WTC11 (cell line): ENCODE results near the gene TMEM266. TPM values are rescaled to one million over a fixed set of nuclear protein-coding genes. Genes with fewer than 3 reads are reported as not detected.

Experiments
- ATAC-seq: fragments of 200-7000 bp; cut with Tn5 transposase; 2 replicates; pipeline ENCODE4 v1.10.0; 2021; ENCODE audit warnings: mild to moderate bottlenecking, moderate library complexity
- CTCF ChIA-PET: fragments of 300-600 bp; sonication (Branson Sonifier 250); formaldehyde crosslinking; loops from one replicate; lab custom pipeline; 2021; ENCODE audit warnings: antibody characterized with exemption; lab: Charles Lee
- POLR2A ChIA-PET: fragments of 350-600 bp; sonication (Branson Sonifier 250); formaldehyde crosslinking; loops from one replicate; lab custom pipeline; 2021; ENCODE audit warnings: antibody characterized with exemption; lab: Charles Lee
- DNase-seq: peaks from one replicate; pipeline ENCODE4 v3.0.0; 2021; ENCODE audit warnings: low spot score
- H3K27ac Mint-ChIP-seq: 2 replicates; pipeline ENCODE4 v1.8.0; 2021; ENCODE audit warnings: mixed read lengths
- H3K27me3 Mint-ChIP-seq: 2 replicates; pipeline ENCODE4 v1.8.0; 2021; ENCODE audit warnings: low read depth, mild to moderate bottlenecking, moderate library complexity, mixed read lengths
- H3K36me3 Mint-ChIP-seq: 2 replicates; pipeline ENCODE4 v1.8.0; 2021; ENCODE audit warnings: mixed read lengths
- H3K4me1 Mint-ChIP-seq: 2 replicates; pipeline ENCODE4 v1.8.0; 2022; ENCODE audit warnings: mixed read lengths
- H3K4me3 Mint-ChIP-seq: 2 replicates; pipeline ENCODE4 v1.8.0; 2021; ENCODE audit warnings: mild to moderate bottlenecking, moderate library complexity, mixed read lengths
- H3K9me3 Mint-ChIP-seq: 2 replicates; pipeline ENCODE4 v1.8.0; 2021; ENCODE audit warnings: mixed read lengths
- AFF4 ChIP-seq: sonication (generic); formaldehyde crosslinking; IDR thresholded peaks from 2 replicates; pipeline ENCODE4 v1.8.1; 2023; ENCODE audit warnings: mild to moderate bottlenecking, missing genetic modification reagents, borderline replicate concordance
- ERG ChIP-seq: fragments of 250-450 bp; sonication (Bioruptor Pico); IDR thresholded peaks from 2 replicates; pipeline ENCODE4 v1.8.0; 2021; ENCODE audit warnings: mild to moderate bottlenecking
- ETV6 ChIP-seq: sonication (generic); formaldehyde crosslinking; IDR thresholded peaks from 2 replicates; pipeline ENCODE4 v1.8.1; 2022; ENCODE audit warnings: mild to moderate bottlenecking, missing genetic modification reagents
- GRHL2 ChIP-seq: fragments of 250-450 bp; sonication (Bioruptor Pico); IDR thresholded peaks from 2 replicates; pipeline ENCODE4 v1.8.0; 2022; ENCODE audit warnings: mild to moderate bottlenecking, moderate library complexity; ENCODE audit not compliant: insufficient replicate concordance, severe bottlenecking
- HMGA2 ChIP-seq: fragments of 250-450 bp; sonication (Bioruptor Pico); IDR thresholded peaks from 2 replicates; pipeline ENCODE4 v1.4.0; 2021; ENCODE audit warnings: mild to moderate bottlenecking, moderate library complexity
- HMGXB4 ChIP-seq: sonication (generic); formaldehyde crosslinking; IDR thresholded peaks from 2 replicates; pipeline ENCODE4 v1.8.1; 2023; ENCODE audit warnings: mild to moderate bottlenecking, moderate library complexity, missing genetic modification reagents
- MLX ChIP-seq: sonication (generic); formaldehyde crosslinking; IDR thresholded peaks from 2 replicates; pipeline ENCODE4 v1.8.1; 2023; ENCODE audit warnings: mild to moderate bottlenecking, missing genetic modification reagents, moderate library complexity
- MXD4 ChIP-seq: fragments of 250-450 bp; sonication (Bioruptor Pico); IDR thresholded peaks from 2 replicates; pipeline ENCODE4 v1.8.0; 2021; ENCODE audit warnings: mild to moderate bottlenecking, moderate library complexity, borderline replicate concordance
- OVOL2 ChIP-seq: fragments of 250-450 bp; sonication (Bioruptor Pico); IDR thresholded peaks from 2 replicates; pipeline ENCODE4 v1.9.0; 2021; ENCODE audit warnings: mild to moderate bottlenecking, borderline replicate concordance
- STAT6 ChIP-seq: sonication (generic); formaldehyde crosslinking; conservative IDR thresholded peaks from 2 replicates; pipeline ENCODE4 v1.8.1; 2023; ENCODE audit warnings: mild to moderate bottlenecking, low read depth, missing genetic modification reagents, moderate library complexity
- TEAD1 ChIP-seq: sonication (generic); formaldehyde crosslinking; IDR thresholded peaks from 2 replicates; pipeline ENCODE4 v1.8.0; 2022; ENCODE audit warnings: mild to moderate bottlenecking, missing genetic modification reagents
- ZBTB21 ChIP-seq: sonication (generic); formaldehyde crosslinking; IDR thresholded peaks from 2 replicates; pipeline ENCODE4 v1.8.1; 2023; ENCODE audit warnings: mild to moderate bottlenecking, missing genetic modification reagents, borderline replicate concordance
- ZBTB43 ChIP-seq: sonication (generic); formaldehyde crosslinking; IDR thresholded peaks from 2 replicates; pipeline ENCODE4 v1.8.1; 2023; ENCODE audit warnings: mild to moderate bottlenecking, missing genetic modification reagents
- ZNF121 ChIP-seq: sonication (generic); formaldehyde crosslinking; IDR thresholded peaks from 2 replicates; pipeline ENCODE4 v1.8.0; 2023; ENCODE audit warnings: missing genetic modification reagents
- ZNF138 ChIP-seq: sonication (generic); formaldehyde crosslinking; conservative IDR thresholded peaks from 2 replicates; pipeline ENCODE4 v1.8.1; 2022; ENCODE audit warnings: mild to moderate bottlenecking, moderate library complexity, missing genetic modification reagents
- ZNF317 ChIP-seq: sonication (generic); formaldehyde crosslinking; IDR thresholded peaks from 2 replicates; pipeline ENCODE4 v1.8.1; 2023; ENCODE audit warnings: low read depth, mild to moderate bottlenecking, moderate library complexity, missing genetic modification reagents, borderline replicate concordance
- ZNF425 ChIP-seq: fragments of 250-450 bp; sonication (Bioruptor Pico); conservative IDR thresholded peaks from 2 replicates; pipeline ENCODE4 v1.9.0; 2021; ENCODE audit warnings: mild to moderate bottlenecking
- total RNA-seq: library from RNA; stranded (reverse); gene quantifications from 3 replicates; pipeline ENCODE4 v1.2.3, GENCODE V29; 2021

Gene TMEM266
- total RNA-seq, 1 experiment from 2014 or later, result 8.6 TPM

- no peak for TF ChIP-seq ERG (CRISPR knock-in tag)
- TF ChIP-seq ZBTB43, result no peak
These were observed 100.8 kb downstream of the TMEM266 start (continued) for GRCh38 chr15:76160426-76161152.

GRCh38 chr15:76161153-76162035 is 101.6 kb downstream of the TMEM266 start:
- Mint-ChIP-seq H3K27me3 (no peaks in the 10 kb centered on the region), H3K27ac (no peak overlapping the region), H3K4me1 (peaks cover 10% of the 10 kb centered on the region; the same call in 1 of the 2 replicates), H3K4me3 (no peak overlapping the region), H3K36me3 (no peaks in the 10 kb centered on the region), H3K9me3 (no peaks in the 10 kb centered on the region)
- POLR2A ChIA-PET, result no interaction called here
- no peak for DNase-seq
- no peak for ATAC-seq
- CTCF ChIA-PET, result interaction anchor here (0.8 to 3.5 kb wide), 5 partner anchors 11 to 25 kb away, joined by 3 to 11 read pairs (median 4); no protein-coding TSS in a partner anchor
- TF ChIP-seq HMGA2 (no peak), ZBTB21 (CRISPR knock-in tag) (no peak), ZNF121 (CRISPR knock-in tag) (no peak), MLX (CRISPR knock-in tag) (no peak), ZNF425 (CRISPR knock-in tag) (no peak), ZNF138 (CRISPR knock-in tag) (no peak), HMGXB4 (CRISPR knock-in tag) (no peak), AFF4 (no peak), ETV6 (CRISPR knock-in tag) (no peak), OVOL2 (CRISPR knock-in tag) (no peak), TEAD1 (no peak), STAT6 (CRISPR knock-in tag) (no peak), MXD4 (no peak), GRHL2 (CRISPR knock-in tag) (no peak), ZNF317 (CRISPR knock-in tag) (no peak), ERG (CRISPR knock-in tag) (no peak)
